Thoracic aorta (tissue), 2 donors: Measurements from ENCODE around the gene MAML2. TPM values are rescaled to one million over a fixed set of nuclear protein-coding genes. Genes with fewer than 3 reads are reported as not detected.
A peak's percentile ranks its signal among the peaks of the same experiment; 100 is the strongest.
"Not testable (repeated sequence)": the region's sequence is repeated elsewhere in the genome, so short reads cannot be mapped to it uniquely, and the experiment has no call there.

Experiments used
- ATAC-seq: fragments of 150-250 bp; one replicate; pipeline ENCODE4 v1.8.0; 2017; ENCODE audit warnings: low read depth; ENCODE audit not compliant: insufficient number of reproducible peaks, low FRiP score
- DNase-seq: peaks from one replicate; pipeline ENCODE4 v3.0.0-alpha.2; 2020; ENCODE audit warnings: low spot score
- H3K27ac ChIP-seq, 2 donors: fragments of 200-600 bp; sonication (generic); 1 replicate in 1 of 2; 2 replicates in 1 of 2; pipeline ENCODE4 v1.5.1; 2016; ENCODE audit warnings: mild to moderate bottlenecking in 2 of 2, moderate library complexity in 2 of 2
- H3K27me3 ChIP-seq: fragments of 200-600 bp; sonication (generic); replicated peaks from 2 replicates; pipeline ENCODE4 v1.6.0; 2016; ENCODE audit warnings: mild to moderate bottlenecking; ENCODE audit not compliant: insufficient read depth
- H3K36me3 ChIP-seq: fragments of 200-600 bp; sonication (generic); one replicate; pipeline ENCODE4 v1.5.1; 2016
- H3K4me1 ChIP-seq, 2 donors: fragments of 200-600 bp; sonication (generic); 1 replicate in 1 of 2; 2 replicates in 1 of 2; pipeline versions ENCODE4 v1.5.1 to v1.6.0; 2016; ENCODE audit warnings: low read depth in 2 of 2, mild to moderate bottlenecking in 1 of 2; ENCODE audit not compliant: control insufficient read depth in 1 of 2
- H3K4me3 ChIP-seq: fragments of 200-600 bp; sonication (generic); 2 replicates; pipeline ENCODE4 v1.5.1; 2016; ENCODE audit warnings: mild to moderate bottlenecking
- H3K9me3 ChIP-seq: fragments of 200-600 bp; sonication (generic); 2 replicates; pipeline ENCODE4 v1.5.1; 2016
- CTCF ChIP-seq: fragments of 200-600 bp; sonication (generic); IDR thresholded peaks from one replicate; pipeline ENCODE4 v1.5.1; 2019; ENCODE audit warnings: antibody characterized with exemption
- total RNA-seq, 2 donors: library from RNA; depleted of rRNA; stranded (reverse); fragments of >200 nt; gene quantifications; one replicate each; pipeline versions ENCODE4 v1.1.0 to v1.2.3, GENCODE V29; 2016

The MAML2 gene
- total RNA-seq, 2 donors from 2014 or later = 23.4 to 29.6 TPM

GRCh38 chr11:96187822-96188221, 155.2 kb downstream of the MAML2 start:
- ATAC-seq (no peak), DNase-seq (peak; percentile 59)
- H3K4me1 ChIP-seq = peaks cover 11 to 34% of the 10 kb centered on the region in 2 donors
- peak overlapping the region; percentile 39 to 68 for H3K27ac ChIP-seq
- no peaks in the 10 kb centered on the region for H3K9me3 ChIP-seq
- H3K4me3 ChIP-seq = peak overlapping the region; percentile 2
- no peak for TF ChIP-seq CTCF
- no peaks in the 10 kb centered on the region for H3K27me3 ChIP-seq
- H3K36me3 ChIP-seq = no peaks in the 10 kb centered on the region

DNA sequence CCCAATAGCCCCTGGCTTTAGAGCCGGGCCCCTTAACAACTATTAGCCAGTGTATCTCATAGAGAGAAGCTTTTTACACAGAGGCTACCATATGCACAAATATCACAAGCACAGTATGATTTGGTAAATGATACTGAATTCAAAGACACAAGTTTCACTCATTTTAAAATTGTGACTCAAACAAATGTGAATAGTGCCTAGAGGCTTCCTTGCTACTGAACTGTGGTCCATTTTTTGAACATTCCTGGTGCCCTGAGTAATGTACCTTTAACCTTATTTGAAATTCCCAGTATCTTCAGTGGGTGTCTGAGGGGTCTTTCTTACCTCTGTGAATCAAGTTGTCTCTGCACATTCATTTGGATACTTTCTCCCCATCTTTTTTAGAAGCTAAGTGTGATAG, 156.2 kb downstream of the MAML2 start:
- H3K4me3 ChIP-seq = no peak overlapping the region
- ATAC-seq = no peak
- no peaks in the 10 kb centered on the region for H3K36me3 ChIP-seq
- DNase-seq = no peak
- H3K27me3 ChIP-seq = no peaks in the 10 kb centered on the region
- no peaks in the 10 kb centered on the region for H3K9me3 ChIP-seq
- H3K4me1 ChIP-seq = peaks cover 11 to 34% of the 10 kb centered on the region in 2 donors
- TF ChIP-seq CTCF = no peak
- peak overlapping the region; percentile 39 to 68 for H3K27ac ChIP-seq

DNA sequence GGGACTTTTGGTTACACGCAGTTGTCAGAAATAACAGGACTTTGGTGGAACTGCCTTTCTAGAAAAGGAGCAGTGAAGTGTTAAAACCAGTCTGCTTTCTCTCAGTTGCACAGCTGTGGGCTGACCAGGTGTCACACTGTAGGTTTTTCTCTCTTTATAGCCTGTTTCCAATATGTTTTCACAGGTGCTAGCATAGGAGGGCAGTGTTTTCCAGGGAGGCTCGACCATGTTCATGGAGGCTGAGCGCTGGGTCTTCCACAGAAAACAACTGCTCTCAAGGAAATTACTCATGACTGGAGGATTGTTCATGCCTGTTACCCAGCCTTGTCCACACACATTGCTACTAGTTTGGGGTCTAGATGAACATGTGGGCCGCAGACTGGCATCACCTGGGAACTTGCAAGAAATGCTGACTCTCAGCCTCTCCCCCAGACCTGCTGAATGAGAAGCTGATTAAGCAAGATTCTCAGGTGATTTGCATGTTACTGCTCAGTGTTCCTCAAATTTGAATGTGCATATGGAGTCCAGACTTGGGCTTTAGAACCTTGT, 157.7 kb downstream of the MAML2 start:
- H3K4me1 ChIP-seq = peaks cover 11 to 34% of the 10 kb centered on the region in 2 donors
- H3K9me3 ChIP-seq = no peaks in the 10 kb centered on the region
- no peaks in the 10 kb centered on the region for H3K36me3 ChIP-seq
- no peak overlapping the region for H3K4me3 ChIP-seq
- ATAC-seq (no peak), DNase-seq (no peak)
- H3K27ac ChIP-seq = no peak overlapping the region
- no peaks in the 10 kb centered on the region for H3K27me3 ChIP-seq
- no peak for TF ChIP-seq CTCF

DNA sequence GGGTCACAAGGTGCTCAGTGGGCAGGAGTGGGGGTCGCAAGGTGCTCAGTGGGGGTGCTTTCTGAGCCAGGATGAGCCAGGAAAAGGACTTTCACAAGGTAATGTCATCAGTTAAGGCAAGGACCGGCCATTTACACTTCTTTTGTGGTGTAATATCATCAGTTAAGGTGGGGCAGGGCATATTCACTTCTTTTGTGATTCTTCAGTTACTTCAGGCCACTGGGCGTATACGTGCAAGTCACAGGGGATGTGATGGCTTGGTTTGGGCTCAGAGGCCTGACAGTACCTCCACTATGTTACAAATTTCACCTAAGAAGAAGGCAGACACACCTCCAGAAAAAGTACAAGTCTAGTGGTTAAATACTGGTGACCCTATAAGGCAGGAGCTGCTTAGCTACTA, 162.1 kb downstream of the MAML2 start:
- H3K27me3 ChIP-seq, H3K27ac ChIP-seq, H3K4me3 ChIP-seq, H3K4me1 ChIP-seq, DNase-seq, H3K9me3 ChIP-seq, H3K36me3 ChIP-seq, ATAC-seq: not testable (repeated sequence)

DNA sequence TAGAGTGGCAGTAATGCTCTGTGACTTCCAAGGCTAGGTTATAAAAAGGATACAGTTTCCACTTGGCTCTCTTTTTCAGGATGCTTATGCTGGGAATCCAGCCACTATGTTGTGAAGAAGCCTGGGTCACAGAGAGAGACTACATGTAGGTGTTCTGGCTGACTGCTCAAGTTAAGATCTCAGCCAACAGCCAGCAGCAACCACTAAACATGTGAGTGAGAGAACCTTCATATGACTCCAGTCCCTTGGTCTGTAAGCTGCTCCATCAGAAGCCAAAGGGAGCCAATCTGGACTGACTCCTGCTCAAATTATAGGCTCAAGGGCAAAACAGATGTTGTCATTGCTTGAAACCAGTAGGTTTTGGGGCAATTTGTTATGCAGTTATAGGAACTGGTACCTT, 162.7 kb downstream of the MAML2 start:
- Histone ChIP-seq H3K4me3 (no peak overlapping the region), H3K9me3 (no peaks in the 10 kb centered on the region), H3K4me1 (no peaks in the 10 kb centered on the region), H3K36me3 (no peaks in the 10 kb centered on the region), H3K27ac (no peak overlapping the region), H3K27me3 (no peaks in the 10 kb centered on the region)
- DNase-seq = no peak
- TF ChIP-seq CTCF = no peak
- no peak for ATAC-seq

- ATAC-seq (no peak), DNase-seq (no peak)
- Histone ChIP-seq H3K4me1 (no peaks in the 10 kb centered on the region), H3K9me3 (no peaks in the 10 kb centered on the region), H3K36me3 (no peaks in the 10 kb centered on the region), H3K27ac (no peak overlapping the region), H3K27me3 (no peaks in the 10 kb centered on the region), H3K4me3 (no peak overlapping the region)
- no peak for TF ChIP-seq CTCF
Measured at GRCh38 chr11:96179905-96180304, 163.1 kb downstream of the MAML2 start.
